HG03039 (cell line): Measurements from ENCODE around the gene CAMKK1.

ENCODE experiments used
- ATAC-seq: cut with Tn5 transposase; IDR thresholded peaks from one replicate; pipeline ENCODE4 v1.9.1; 2021; ENCODE audit warnings: mild to moderate bottlenecking, moderate library complexity; ENCODE audit not compliant: unreplicated experiment

CAMKK1 gene

DNA sequence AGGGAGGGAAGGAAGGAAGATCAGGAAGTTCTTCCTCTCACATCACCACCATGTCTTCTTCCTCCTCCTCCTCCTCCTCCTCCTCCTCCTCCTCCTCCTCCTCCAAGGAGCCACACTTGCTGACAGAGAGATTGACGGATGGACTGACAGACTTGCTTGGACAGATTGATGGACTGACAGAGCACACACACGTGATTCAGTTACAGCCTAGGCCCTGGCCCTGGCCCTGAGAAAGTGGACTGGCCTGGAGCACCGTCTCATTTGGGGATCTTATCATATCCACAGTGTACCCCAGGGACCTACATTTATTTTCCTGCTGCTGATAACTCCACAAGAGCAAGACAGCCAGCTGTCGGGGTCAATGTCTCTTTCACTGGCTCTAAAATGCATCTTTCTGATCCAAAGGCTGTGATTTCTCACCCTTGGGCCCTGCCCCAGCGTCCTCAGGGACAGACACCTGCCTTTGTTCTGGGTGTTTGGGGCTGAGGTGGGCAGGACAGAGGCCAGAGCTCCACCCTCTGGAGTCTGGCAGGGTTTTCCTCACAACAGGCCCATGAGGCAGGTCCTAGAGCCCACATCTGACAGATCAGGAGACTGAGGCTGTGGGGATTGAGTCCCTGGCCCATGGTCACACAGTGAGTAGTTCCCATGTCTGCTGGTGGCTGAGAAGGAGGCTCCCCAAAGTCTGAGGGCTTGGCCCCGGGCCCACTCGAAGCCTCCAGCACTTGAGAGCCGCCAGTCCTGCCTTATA, 25.7 kb upstream of the CAMKK1 start:
- no peak for ATAC-seq

GRCh38 chr17:3917391-3917931, 24.6 kb upstream of the CAMKK1 start:
- ATAC-seq, result no peak

- ATAC-seq, result no peak
Observed at GRCh38 chr17:3916825-3917224, 24.0 kb upstream of the CAMKK1 start.

GRCh38 chr17:3915995-3916696, 23.3 kb upstream of the CAMKK1 start, which contains the start of gene P2RX1:
P2RX1 (minus strand) TSS chr17:3916465; CDS start chr17:3916225, 240 bp downstream.
- no peak for ATAC-seq

DNA sequence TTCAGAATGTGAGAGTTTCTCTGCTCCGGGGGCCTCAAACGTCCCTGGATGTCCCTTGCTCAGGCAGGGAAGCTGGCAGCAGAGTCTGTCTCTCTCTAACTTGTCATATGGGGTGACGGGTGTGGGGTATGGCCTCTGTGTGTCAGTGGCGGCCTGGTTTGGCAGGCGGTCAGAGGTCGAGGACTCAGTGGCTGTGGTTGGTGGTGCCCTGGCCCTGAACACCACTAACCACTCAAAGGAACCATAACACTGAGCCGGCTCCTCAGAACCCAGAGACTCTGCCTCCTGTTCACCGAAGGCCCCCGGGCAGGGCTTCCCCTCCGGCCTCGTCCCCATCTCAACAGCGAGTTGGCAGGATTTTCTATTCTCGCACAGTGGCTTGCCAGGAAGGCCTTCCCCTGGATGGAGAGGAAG, 22.7 kb upstream of the CAMKK1 start:
- ATAC-seq, result no peak

- ATAC-seq, result peak; percentile 29
Observed at GRCh38 chr17:3914312-3914670, 21.4 kb upstream of the CAMKK1 start.

- ATAC-seq, result peak; percentile 37
Observed at GRCh38 chr17:3913531-3914311, 20.9 kb upstream of the CAMKK1 start.

GRCh38 chr17:3912827-3913226, 20.0 kb upstream of the CAMKK1 start:
- ATAC-seq, result no peak

- ATAC-seq, result peak; percentile 59
Observed at GRCh38 chr17:3911271-3912053, 18.6 kb upstream of the CAMKK1 start.

DNA sequence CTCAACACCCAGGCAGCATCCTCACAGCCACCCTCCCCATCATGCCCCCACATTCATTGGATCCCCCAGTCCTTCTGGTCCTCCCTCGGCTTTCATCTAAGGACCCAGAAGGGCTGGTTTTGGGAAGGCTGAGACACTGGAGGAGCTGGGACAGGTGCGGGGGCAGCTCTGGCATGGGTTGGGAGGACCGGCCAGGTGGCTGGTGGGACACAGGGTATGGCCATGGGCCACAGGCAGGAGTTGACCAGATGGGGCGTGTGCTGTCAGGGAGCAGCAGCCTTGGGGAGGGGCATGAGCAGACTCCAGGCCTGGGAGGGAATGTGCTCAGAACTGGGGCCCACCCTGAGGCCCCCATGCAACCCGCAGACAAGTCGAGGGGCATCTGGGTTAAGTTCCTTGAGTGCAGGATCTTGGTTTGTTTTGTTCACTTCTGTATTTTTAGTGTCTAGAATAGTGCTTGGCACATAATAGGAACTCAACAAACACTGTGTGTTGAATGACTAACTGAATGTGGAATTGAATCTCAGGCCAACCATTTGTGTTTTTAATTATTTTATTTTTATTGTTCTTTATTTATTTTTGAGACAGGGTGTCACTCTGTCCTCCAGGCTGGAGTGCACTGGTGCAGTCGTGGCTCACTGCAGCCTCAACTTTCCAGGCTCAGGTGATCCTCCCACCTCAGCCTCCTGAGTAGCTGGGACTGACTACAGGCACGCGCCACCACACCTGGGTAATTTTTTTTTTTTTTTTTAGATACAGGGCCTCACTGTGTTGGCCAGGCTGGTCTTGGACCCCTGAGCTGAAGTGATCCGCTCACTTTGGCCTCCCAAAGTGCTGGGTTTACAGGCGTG, 17.8 kb upstream of the CAMKK1 start:
- ATAC-seq, result no peak

GRCh38 chr17:3909257-3909656, 16.4 kb upstream of the CAMKK1 start:
- ATAC-seq, result no peak

- no peak for ATAC-seq
Observed at GRCh38 chr17:3907483-3908216, 14.8 kb upstream of the CAMKK1 start.

GRCh38 chr17:3906881-3907280, 14.0 kb upstream of the CAMKK1 start:
- no peak for ATAC-seq

- no peak for ATAC-seq
Observed at GRCh38 chr17:3905017-3905520, 12.2 kb upstream of the CAMKK1 start.

GRCh38 chr17:3904501-3904900, 11.6 kb upstream of the CAMKK1 start:
- ATAC-seq, result no peak

DNA sequence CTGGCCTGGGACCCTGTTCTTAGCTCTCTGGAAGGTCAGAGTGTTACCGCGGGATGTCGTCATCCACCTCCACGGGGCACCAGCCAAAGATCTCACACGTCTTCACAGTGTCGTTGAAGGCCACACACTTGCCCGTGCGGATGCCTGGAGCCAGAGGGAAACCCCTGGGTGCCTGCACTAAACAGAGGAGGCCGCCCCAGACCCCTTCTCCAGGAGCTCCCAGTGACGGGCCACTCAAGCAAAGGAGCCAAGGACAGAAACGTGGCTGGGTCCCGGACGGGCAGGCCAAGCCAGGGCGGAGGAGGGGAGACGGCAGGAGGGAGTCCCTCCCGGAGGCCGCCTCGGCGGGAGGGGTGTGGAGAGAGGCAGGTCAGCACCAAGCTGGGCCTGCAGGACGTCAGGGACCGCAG, 11.0 kb upstream of the CAMKK1 start:
- ATAC-seq, result no peak

GRCh38 chr17:3903051-3903825, 10.4 kb upstream of the CAMKK1 start:
- no peak for ATAC-seq

GRCh38 chr17:3900646-3901045, 7.8 kb upstream of the CAMKK1 start:
- no peak for ATAC-seq
